ENCODE data around the gene WDR82. TPM values are rescaled to one million over a fixed set of nuclear protein-coding genes. Genes with fewer than 3 reads are reported as not detected.

Gene WDR82
- polyA plus RNA-seq, 1 donor, result 80.2 TPM

GRCh38 chr3:52205727-52206372 lies 72.6 kb downstream of the WDR82 start:
- DNase-seq (ENCODE audit: low read depth), result no peak

Other genes with a start within 250 kb of the WDR82 start
- 18.5 TPM for gene DUSP7, start 222.1 kb downstream of the WDR82 start, polyA plus RNA-seq (ENCODE audit: insufficient read length)
- gene POC1A, start 124.2 kb downstream of the WDR82 start, polyA plus RNA-seq (ENCODE audit: insufficient read length), result 3.7 TPM
- gene ALAS1, start 80.5 kb downstream of the WDR82 start, polyA plus RNA-seq (ENCODE audit: insufficient read length), result 31.2 TPM
- 0.44 TPM for gene TLR9, start 53.0 kb downstream of the WDR82 start, polyA plus RNA-seq (ENCODE audit: insufficient read length)
- gene TWF2, start 39.5 kb downstream of the WDR82 start, polyA plus RNA-seq (ENCODE audit: insufficient read length), result 22.3 TPM
- gene PPM1M, start 32.9 kb downstream of the WDR82 start, polyA plus RNA-seq (ENCODE audit: insufficient read length), result 13.3 TPM
- 4.1 TPM for gene GLYCTK, start 9.2 kb upstream of the WDR82 start, polyA plus RNA-seq (ENCODE audit: insufficient read length)
- gene DNAH1, start 37.7 kb upstream of the WDR82 start, polyA plus RNA-seq (ENCODE audit: insufficient read length), result 5.6 TPM
- 47.5 TPM for gene BAP1, start 131.4 kb upstream of the WDR82 start, polyA plus RNA-seq (ENCODE audit: insufficient read length)
- 9.7 TPM for gene PHF7, start 132.0 kb upstream of the WDR82 start, polyA plus RNA-seq (ENCODE audit: insufficient read length)
- gene SEMA3G, start 166.5 kb upstream of the WDR82 start, polyA plus RNA-seq (ENCODE audit: insufficient read length), result 14.1 TPM
- 671 TPM for gene TNNC1, start 175.4 kb upstream of the WDR82 start, polyA plus RNA-seq (ENCODE audit: insufficient read length)
- 64.7 TPM for gene NISCH, start 177.0 kb upstream of the WDR82 start, polyA plus RNA-seq (ENCODE audit: insufficient read length)
- 37.3 TPM for gene STAB1, start 216.7 kb upstream of the WDR82 start, polyA plus RNA-seq (ENCODE audit: insufficient read length)